B cell (primary cell): ENCODE results near the gene EMP2. TPM values are rescaled to one million over a fixed set of nuclear protein-coding genes. Genes with fewer than 3 reads are reported as not detected.

Source experiments
- ATAC-seq: fragments of 200-7000 bp; cut with Tn5 transposase; one replicate; pipeline ENCODE4 v1.10.0; 2021; ENCODE audit warnings: low read depth, mild to moderate bottlenecking, moderate number of reproducible peaks, moderate library complexity
- CTCF ChIA-PET: fragments of 350-600 bp; sonication (Branson Sonifier 250); formaldehyde crosslinking; loops from one replicate; lab custom pipeline; 2021; ENCODE audit warnings: antibody characterized with exemption, inconsistent platforms; lab: Charles Lee
- POLR2A ChIA-PET: fragments of 350-600 bp; sonication (Branson Sonifier 250); formaldehyde crosslinking; loops from one replicate; lab custom pipeline; 2021; ENCODE audit warnings: antibody characterized with exemption; lab: Charles Lee
- DNase-seq: peaks from one replicate; pipeline ENCODE4 v3.0.0; 2013
- H2AFZ ChIP-seq: 2 replicates; pipeline ENCODE4 v1.6.1; 2012; ENCODE audit warnings: mild to moderate bottlenecking, low read depth, low read length; ENCODE audit not compliant: insufficient read depth, poor library complexity, severe bottlenecking
- H3K27ac ChIP-seq, 2 donors: 1 replicate in 1 of 2; 2 replicates in 1 of 2; pipeline ENCODE4 v1.5.1; 2012 to 2013; ENCODE audit warnings: low read length in 2 of 2, mild to moderate bottlenecking in 2 of 2, moderate library complexity in 1 of 2
- H3K27me3 ChIP-seq, 4 experiments: fragments of 200-600 bp in 1 of 4; sonication (generic) in 1 of 4; replicated peaks in 1 of 4; 1 replicate in 2 of 4; 2 replicates in 2 of 4; pipeline versions ENCODE4 v1.6.1 to v1.7.0; 2013 to 2016; ENCODE audit warnings: low read length in 3 of 4, mild to moderate bottlenecking in 2 of 4, mixed read lengths in 1 of 4, moderate library complexity in 1 of 4; ENCODE audit not compliant: insufficient read depth in 4 of 4, control insufficient read depth in 3 of 4; ENCODE audit errors: control extremely low read depth in 1 of 4
- H3K36me3 ChIP-seq, 2 experiments: replicated peaks in 1 of 2; 1 replicate in 1 of 2; 2 replicates in 1 of 2; pipeline versions ENCODE4 v1.6.1 to v1.7.1; 2013; ENCODE audit warnings: low read length in 1 of 2; ENCODE audit not compliant: insufficient read depth in 2 of 2, control insufficient read depth in 1 of 2; ENCODE audit errors: control extremely low read depth in 1 of 2, extremely low read depth in 1 of 2
- H3K4me1 ChIP-seq, 2 donors: fragments of 200-600 bp in 1 of 2; sonication (generic) in 1 of 2; 1 replicate in 1 of 2; 2 replicates in 1 of 2; pipeline versions ENCODE4 v1.5.1 to v1.6.1; 2013 to 2017; ENCODE audit warnings: low read length in 2 of 2; ENCODE audit not compliant: control insufficient read depth in 2 of 2, insufficient read depth in 2 of 2
- H3K4me2 ChIP-seq: replicated peaks from 2 replicates; pipeline ENCODE3; 2012; ENCODE audit warnings: mild to moderate bottlenecking, low read depth, low read length; ENCODE audit not compliant: poor library complexity, severe bottlenecking
- H3K4me3 ChIP-seq, 5 experiments: fragments of 200-600 bp in 1 of 5; sonication (generic) in 1 of 5; 1 replicate in 3 of 5; 2 replicates in 2 of 5; pipeline versions ENCODE4 v1.5.1 to v1.7.0; 2011 to 2016; ENCODE audit warnings: low read length in 4 of 5, mild to moderate bottlenecking in 4 of 5, low read depth in 2 of 5, control low read depth in 1 of 5, moderate library complexity in 1 of 5; ENCODE audit not compliant: insufficient read depth in 1 of 5; ENCODE audit errors: control extremely low read depth in 1 of 5, extremely low read depth in 1 of 5
- H3K79me2 ChIP-seq: fragments of 200-600 bp; sonication (generic); one replicate; pipeline ENCODE4 v1.6.0; 2016; ENCODE audit warnings: low read length; ENCODE audit not compliant: control insufficient read depth, insufficient read depth
- H3K9ac ChIP-seq: fragments of 200-600 bp; sonication (generic); 2 replicates; pipeline ENCODE4 v1.6.1; 2017; ENCODE audit warnings: mild to moderate bottlenecking, low read length, moderate library complexity
- H3K9me3 ChIP-seq, 3 donors: one replicate each; pipeline versions ENCODE4 v1.6.1 to v1.7.1; 2013; ENCODE audit warnings: low read length in 2 of 3; ENCODE audit not compliant: control insufficient read depth in 2 of 3, insufficient read depth in 1 of 3; ENCODE audit errors: control extremely low read depth in 1 of 3
- H4K20me1 ChIP-seq: 2 replicates; pipeline ENCODE4 v1.6.0; 2012; ENCODE audit warnings: mild to moderate bottlenecking, low read length; ENCODE audit not compliant: insufficient read depth, control insufficient read depth, poor library complexity, severe bottlenecking
- H3K27ac Mint-ChIP-seq: one replicate; pipeline ENCODE4 v1.8.0; 2021; ENCODE audit warnings: mixed read lengths
- H3K27me3 Mint-ChIP-seq: one replicate; pipeline ENCODE4 v1.8.0; 2021; ENCODE audit warnings: mixed read lengths
- H3K4me1 Mint-ChIP-seq: one replicate; pipeline ENCODE4 v1.8.0; 2021; ENCODE audit warnings: mixed read lengths
- H3K4me3 Mint-ChIP-seq: one replicate; pipeline ENCODE4 v1.8.0; 2021; ENCODE audit warnings: mixed read lengths
- H3K9me3 Mint-ChIP-seq: one replicate; pipeline ENCODE4 v1.8.0; 2022; ENCODE audit warnings: mixed read lengths; ENCODE audit not compliant: insufficient read depth
- CTCF ChIP-seq: fragments of 200-600 bp; IDR thresholded peaks from one replicate; pipeline ENCODE4 v1.8.0; 2022; ENCODE audit warnings: antibody characterized with exemption, mild to moderate bottlenecking
- EZH2 ChIP-seq: IDR thresholded peaks from 2 replicates; pipeline ENCODE4 v1.6.1; 2012; ENCODE audit warnings: borderline replicate concordance, low read depth, mild to moderate bottlenecking, moderate library complexity, low read length; ENCODE audit not compliant: insufficient read depth, poor library complexity, severe bottlenecking
- WGBS: methylation state at CpG from one replicate; pipeline ENCODE4 v1.1.5; 2013; ENCODE audit warnings: missing lambda C conversion rate; ENCODE audit not compliant: insufficient coverage; 5-methylcytosine and 5-hydroxymethylcytosine counted together
- intact Hi-C: fragments of 100-400 bp; cut with micrococcal nuclease; formaldehyde crosslinking; loops from one replicate; pipeline ENCODE4 v1.10.0; 2022
- polyA plus RNA-seq: library from polyadenylated mRNA; depleted of rRNA; stranded (reverse); fragments of >200 nt; gene quantifications from 2 replicates; pipeline ENCODE4 v1.2.3, GENCODE V29; 2012
- total RNA-seq, 2 donors: library from RNA; stranded (reverse); fragments of 120-200 nt in 1 of 2; gene quantifications; 1 replicate in 1 of 2; 2 replicates in 1 of 2; pipeline versions ENCODE4 v1.2.3 to v1.2.4, GENCODE V29; 2013 to 2022

Gene EMP2
- total and polyA plus RNA-seq, 2 donors (not counting 1 experiment from before 2014, with no cell fraction given) = 0.01 TPM; not detected in 1

- TF ChIP-seq CTCF (no peak), EZH2 (no peak)
- intact Hi-C loops = no loop called here
- DNase-seq = no peak
- Histone ChIP-seq H4K20me1 (no peaks in the 10 kb centered on the region), H3K4me1 (peaks cover under 1% of the 10 kb centered on the region in 2 donors), H2AFZ (no peak overlapping the region), H3K79me2 (no peaks in the 10 kb centered on the region), H3K27me3 (peaks cover 0 to 4% (median 0%) of the 10 kb centered on the region in 4 experiments), H3K4me2 (no peak overlapping the region), H3K4me3 (no peak overlapping the region), H3K36me3 (no peaks in the 10 kb centered on the region), H3K9ac (no peak overlapping the region), H3K9me3 (peaks cover 0 to 12% (median 0%) of the 10 kb centered on the region in 3 donors), H3K27ac (no peak overlapping the region)
- ChIA-PET POLR2A (no interaction called here), CTCF (interaction anchor here (0.7 to 1.5 kb wide), 5 partner anchors 20 to 353 kb away, joined by 3 to 5 read pairs (median 3); no protein-coding TSS in a partner anchor)
- Mint-ChIP-seq H3K4me3 (no peak overlapping the region), H3K27ac (no peak overlapping the region), H3K27me3 (peaks cover 9% of the 10 kb centered on the region), H3K4me1 (peaks cover under 1% of the 10 kb centered on the region), H3K9me3 (no peaks in the 10 kb centered on the region)
- WGBS = 74% methylated on average over 5 of the region's 6 CpGs
- ATAC-seq = no peak
Observed at GRCh38 chr16:10566613-10567012, 13.8 kb downstream of the EMP2 start.

GRCh38 chr16:10565167-10565566 lies 15.2 kb downstream of the EMP2 start:
- Histone ChIP-seq H3K9me3 (peaks cover 0 to 12% (median 0%) of the 10 kb centered on the region in 3 donors), H3K9ac (no peak overlapping the region), H3K27me3 (peaks cover 0 to 4% (median 0%) of the 10 kb centered on the region in 4 experiments), H3K27ac (no peak overlapping the region), H3K4me2 (no peak overlapping the region), H3K4me1 (peaks cover 9% of the 10 kb centered on the region in 2 donors), H4K20me1 (no peaks in the 10 kb centered on the region), H3K36me3 (no peaks in the 10 kb centered on the region), H2AFZ (no peak overlapping the region), H3K4me3 (no peak overlapping the region), H3K79me2 (no peaks in the 10 kb centered on the region)
- no peak for TF ChIP-seq CTCF
- TF ChIP-seq EZH2 = no peak
- H3K27ac Mint-ChIP-seq = no peak overlapping the region
- H3K4me3 Mint-ChIP-seq = no peak overlapping the region
- peaks cover 9% of the 10 kb centered on the region for H3K27me3 Mint-ChIP-seq
- DNase-seq (no peak), ATAC-seq (no peak)
- no peaks in the 10 kb centered on the region for H3K9me3 Mint-ChIP-seq
- 95% methylated on average over 5 of the region's 5 CpGs for WGBS
- ChIA-PET CTCF (interaction anchor here (0.8 to 1.2 kb wide), 2 partner anchors 43 to 50 kb away, joined by 3 read pairs; no protein-coding TSS in a partner anchor), POLR2A (interaction anchor here (0.7 kb wide), 1 partner anchor 1398 kb away, joined by 4 read pairs; no protein-coding TSS in a partner anchor)
- H3K4me1 Mint-ChIP-seq = peaks cover 13% of the 10 kb centered on the region
- intact Hi-C loops = no loop called here
